ENCODE data around the gene IER2. TPM values are rescaled to one million over a fixed set of nuclear protein-coding genes. Genes with fewer than 3 reads are reported as not detected.

Gene IER2
- total and polyA plus RNA-seq, 3 donors from 2014 or later: 18.1 to 29.4 (median 23.3) TPM

- Histone ChIP-seq H3K9me3 (no peaks in the 10 kb centered on the region), H3K27ac (peak within 1 kb of the TSS; percentile 58 to 84), H3K36me3 (ENCODE audit: low read depth, missing control alignments) (no peaks in the 10 kb centered on the region), H3K4me3 (peak within 1 kb of the TSS; percentile 42 to 51), H3K27me3 (no peaks in the 10 kb centered on the region), H3K4me1 (peaks cover 19% of the 10 kb centered on the region)
- TF ChIP-seq CTCF (IDR thresholded peaks at IDR 0.05): no peak
- TF ChIP-seq POLR2A (IDR thresholded peaks at IDR 0.05): no peak
- intact Hi-C loops (cut with DNase I; ENCODE audit: low total_unique reads): no loop called here
- WGBS, 2 donors: 2 to 6% methylated on average over 7 to 31 of the region's 47 CpGs
- DNase-seq: peak; percentile 81
Measured at GRCh38 chr19:13102666-13103580, 47.3 kb upstream of the IER2 start, which contains the start of gene LYL1. Gene LYL1, minus strand, starts transcription at chr19:13102858. Its CDS starts 1,687 bp downstream, at chr19:13101171.

GRCh38 chr19:13103581-13104359 lies 46.4 kb upstream of the IER2 start:
- H3K36me3 ChIP-seq (ENCODE audit: low read depth, missing control alignments): no peaks in the 10 kb centered on the region
- H3K27me3 ChIP-seq: no peaks in the 10 kb centered on the region
- no peak for TF ChIP-seq POLR2A (IDR thresholded peaks at IDR 0.05)
- no peak for TF ChIP-seq CTCF (IDR thresholded peaks at IDR 0.05)
- peak overlapping the region in 1 of 2 donors; percentile 44 for H3K4me3 ChIP-seq
- no peak for DNase-seq
- peaks cover 16% of the 10 kb centered on the region for H3K4me1 ChIP-seq
- intact Hi-C loops (cut with DNase I; ENCODE audit: low total_unique reads): no loop called here
- 68 to 69% methylated on average over 9 to 13 of the region's 13 CpGs for WGBS, 2 donors
- no peaks in the 10 kb centered on the region for H3K9me3 ChIP-seq
- peak overlapping the region; percentile 58 to 84 for H3K27ac ChIP-seq

GRCh38 chr19:13104360-13104847 lies 45.8 kb upstream of the IER2 start:
- DNase-seq: peak; percentile 46
- H3K27me3 ChIP-seq: no peaks in the 10 kb centered on the region
- peak overlapping the region in 1 of 2 donors; percentile 24 for H3K27ac ChIP-seq
- peak overlapping the region in 1 of 2 donors; percentile 44 for H3K4me3 ChIP-seq
- 53% methylated on average over 33 of the region's 33 CpGs; no CpG with 5 or more reads in 1 of the 2 donors for WGBS, 2 donors
- TF ChIP-seq CTCF (IDR thresholded peaks at IDR 0.05) (peak; percentile 41 to 62 (median 59)), POLR2A (IDR thresholded peaks at IDR 0.05) (no peak)
- H3K4me1 ChIP-seq: peaks cover 13% of the 10 kb centered on the region
- H3K36me3 ChIP-seq (ENCODE audit: low read depth, missing control alignments): no peaks in the 10 kb centered on the region
- no peaks in the 10 kb centered on the region for H3K9me3 ChIP-seq
- intact Hi-C loops (cut with DNase I; ENCODE audit: low total_unique reads): no loop called here

- TF ChIP-seq CTCF (IDR thresholded peaks at IDR 0.05) (peak in 1 of 3 experiments; percentile 0), POLR2A (IDR thresholded peaks at IDR 0.05) (no peak)
- intact Hi-C loops (cut with DNase I; ENCODE audit: low total_unique reads): no loop called here
- Histone ChIP-seq H3K27me3 (no peaks in the 10 kb centered on the region), H3K27ac (peak overlapping the region in 1 of 2 donors; percentile 11), H3K4me1 (peaks cover 13% of the 10 kb centered on the region), H3K36me3 (ENCODE audit: low read depth, missing control alignments) (no peaks in the 10 kb centered on the region), H3K9me3 (no peaks in the 10 kb centered on the region), H3K4me3 (peak overlapping the region in 1 of 2 donors; percentile 44)
- DNase-seq: no peak
- 54 to 57% methylated on average over 15 to 29 of the region's 29 CpGs for WGBS, 2 donors
Measured at GRCh38 chr19:13104848-13105711, 45.1 kb upstream of the IER2 start.

Data from testis (tissue), 3 donors.